Lower leg skin (tissue), 4 donors: ENCODE results near the gene IL23A. TPM values are rescaled to one million over a fixed set of nuclear protein-coding genes. Genes with fewer than 3 reads are reported as not detected.
A peak's percentile ranks its signal among the peaks of the same experiment; 100 is the strongest.

Source experiments
- DNase-seq, 2 donors: peaks; one replicate each; pipeline ENCODE4 v3.0.0-alpha.2; 2019; ENCODE audit warnings: low spot score in 2 of 2
- H3K4me3 ChIP-seq: fragments of 200-600 bp; sonication (generic); 2 replicates; pipeline ENCODE4 v1.5.1; 2017; ENCODE audit warnings: mild to moderate bottlenecking, low read depth; ENCODE audit not compliant: poor library complexity, severe bottlenecking
- POLR2A ChIP-seq, 2 donors: fragments of 450-650 bp; IDR thresholded peaks; one replicate each; pipeline ENCODE4 v1.6.1; 2016 to 2017; ENCODE audit warnings: antibody characterized with exemption in 2 of 2, mild to moderate bottlenecking in 1 of 2, moderate library complexity in 1 of 2
- WGBS, 2 donors: methylation state at CpG; one replicate each; pipeline ENCODE4 v1.1.5; 2018; 5-methylcytosine and 5-hydroxymethylcytosine counted together
- intact Hi-C: fragments of 100-400 bp; cut with DNase I; formaldehyde crosslinking; loops from one replicate; pipeline ENCODE4 v1.15.0; 2023; ENCODE audit warnings: low total_unique reads
- total RNA-seq, 4 donors: library from RNA; depleted of rRNA; stranded (reverse); fragments of >200 nt; gene quantifications; one replicate each; pipeline ENCODE4 v1.1.0, GENCODE V29; 2016
- TF ChIP-seq, protein P1 (sequence below), 3 donors: fragments of 450-650 bp; IDR thresholded peaks; one replicate each; pipeline ENCODE4 v1.5.1; 2016; ENCODE audit warnings: antibody characterized with exemption in 3 of 3, mild to moderate bottlenecking in 3 of 3, moderate library complexity in 2 of 3

Gene IL23A
- total RNA-seq, 4 donors from 2014 or later, result 0.45 TPM; not detected in 3

DNA sequence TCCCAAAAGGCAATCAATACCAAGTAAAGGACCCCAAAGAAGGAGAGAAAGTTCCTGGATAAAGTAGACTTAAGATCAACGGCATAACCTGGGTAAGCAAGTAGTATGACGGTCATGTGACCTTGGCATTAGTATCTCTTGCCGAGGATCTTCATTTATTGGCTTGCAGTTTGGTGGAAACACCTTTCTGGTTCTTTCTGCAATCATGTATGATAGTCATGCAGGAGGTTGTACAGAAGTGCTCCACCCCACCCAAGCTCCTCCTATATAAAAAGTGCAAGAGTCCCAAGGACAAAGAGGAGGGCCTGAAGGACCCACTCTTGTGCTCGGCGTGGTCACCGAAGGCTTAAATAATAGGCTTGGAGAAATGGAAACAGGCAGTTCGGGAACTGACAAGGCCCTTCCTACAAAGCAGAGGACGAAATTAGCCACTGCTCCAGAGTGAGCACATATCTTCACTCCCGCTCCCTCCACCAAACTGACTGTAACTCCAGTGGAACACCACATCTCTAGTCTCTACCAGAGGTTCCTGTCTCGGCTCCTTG lies 39.3 kb upstream of the IL23A start:
- intact Hi-C loops, result no loop called here
- peak overlapping the region; percentile 67 for H3K4me3 ChIP-seq
- TF ChIP-seq, protein P1, sequence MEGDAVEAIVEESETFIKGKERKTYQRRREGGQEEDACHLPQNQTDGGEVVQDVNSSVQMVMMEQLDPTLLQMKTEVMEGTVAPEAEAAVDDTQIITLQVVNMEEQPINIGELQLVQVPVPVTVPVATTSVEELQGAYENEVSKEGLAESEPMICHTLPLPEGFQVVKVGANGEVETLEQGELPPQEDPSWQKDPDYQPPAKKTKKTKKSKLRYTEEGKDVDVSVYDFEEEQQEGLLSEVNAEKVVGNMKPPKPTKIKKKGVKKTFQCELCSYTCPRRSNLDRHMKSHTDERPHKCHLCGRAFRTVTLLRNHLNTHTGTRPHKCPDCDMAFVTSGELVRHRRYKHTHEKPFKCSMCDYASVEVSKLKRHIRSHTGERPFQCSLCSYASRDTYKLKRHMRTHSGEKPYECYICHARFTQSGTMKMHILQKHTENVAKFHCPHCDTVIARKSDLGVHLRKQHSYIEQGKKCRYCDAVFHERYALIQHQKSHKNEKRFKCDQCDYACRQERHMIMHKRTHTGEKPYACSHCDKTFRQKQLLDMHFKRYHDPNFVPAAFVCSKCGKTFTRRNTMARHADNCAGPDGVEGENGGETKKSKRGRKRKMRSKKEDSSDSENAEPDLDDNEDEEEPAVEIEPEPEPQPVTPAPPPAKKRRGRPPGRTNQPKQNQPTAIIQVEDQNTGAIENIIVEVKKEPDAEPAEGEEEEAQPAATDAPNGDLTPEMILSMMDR (IDR thresholded peaks at IDR 0.05), result no peak
- TF ChIP-seq POLR2A (IDR thresholded peaks at IDR 0.05), result no peak
- DNase-seq, result peak in 1 of 2 donors; percentile 24
- 0 to 1% methylated on average over 10 of the region's 10 CpGs for WGBS, 2 donors

DNA sequence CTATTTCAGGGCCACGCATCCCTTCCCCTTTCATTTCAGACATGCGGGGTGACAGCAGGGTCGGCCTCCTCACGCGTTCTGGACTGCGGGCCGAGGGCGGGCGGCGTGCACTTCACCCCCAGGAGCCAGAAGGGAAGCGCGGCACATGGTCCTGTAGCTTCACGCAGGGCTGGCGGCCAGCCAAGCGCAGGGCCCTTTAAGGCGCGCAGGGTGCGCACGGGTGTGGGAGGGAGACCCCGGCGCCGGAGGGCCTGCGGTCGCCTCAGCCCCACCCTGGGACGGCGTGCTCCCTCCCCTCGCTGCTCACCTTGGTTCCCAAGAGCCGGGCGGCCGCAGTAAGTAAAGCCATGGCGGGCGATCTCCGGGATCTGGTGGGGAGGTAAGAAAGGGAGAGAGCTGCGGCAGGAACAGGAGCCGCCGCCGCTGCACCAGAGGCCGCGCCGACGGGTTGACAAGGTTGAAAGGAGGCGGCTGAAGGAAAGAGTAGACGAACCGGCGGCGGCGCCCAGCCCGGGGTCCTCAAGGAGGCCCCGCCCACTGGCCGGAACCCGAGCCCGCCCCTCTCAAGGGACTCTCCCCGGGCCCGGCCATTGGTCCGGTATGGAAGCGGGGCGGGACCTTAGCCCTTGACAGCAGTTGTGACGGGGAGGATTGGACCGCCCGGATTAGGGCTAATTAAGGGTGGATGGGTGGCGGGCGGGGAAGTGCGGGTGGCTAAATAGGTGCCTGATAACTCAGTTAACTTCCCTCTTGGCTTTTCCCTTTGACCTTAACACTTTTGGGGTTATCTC lies 38.6 kb upstream of the IL23A start, which contains the start of gene CS:
CS (minus strand) TSS at position 478 of the 791 bp plus-strand sequence; CDS start at position 349, 129 bp downstream.
- peak; percentile 99 to 100 for DNase-seq
- WGBS, 2 donors, result 0 to 1% methylated on average over 25 to 59 of the region's 63 CpGs
- no peak for TF ChIP-seq POLR2A (IDR thresholded peaks at IDR 0.05)
- TF ChIP-seq, protein P1 (IDR thresholded peaks at IDR 0.05), result no peak
- intact Hi-C loops, result no loop called here
- H3K4me3 ChIP-seq, result peak within 1 kb of the TSS; percentile 67

DNA sequence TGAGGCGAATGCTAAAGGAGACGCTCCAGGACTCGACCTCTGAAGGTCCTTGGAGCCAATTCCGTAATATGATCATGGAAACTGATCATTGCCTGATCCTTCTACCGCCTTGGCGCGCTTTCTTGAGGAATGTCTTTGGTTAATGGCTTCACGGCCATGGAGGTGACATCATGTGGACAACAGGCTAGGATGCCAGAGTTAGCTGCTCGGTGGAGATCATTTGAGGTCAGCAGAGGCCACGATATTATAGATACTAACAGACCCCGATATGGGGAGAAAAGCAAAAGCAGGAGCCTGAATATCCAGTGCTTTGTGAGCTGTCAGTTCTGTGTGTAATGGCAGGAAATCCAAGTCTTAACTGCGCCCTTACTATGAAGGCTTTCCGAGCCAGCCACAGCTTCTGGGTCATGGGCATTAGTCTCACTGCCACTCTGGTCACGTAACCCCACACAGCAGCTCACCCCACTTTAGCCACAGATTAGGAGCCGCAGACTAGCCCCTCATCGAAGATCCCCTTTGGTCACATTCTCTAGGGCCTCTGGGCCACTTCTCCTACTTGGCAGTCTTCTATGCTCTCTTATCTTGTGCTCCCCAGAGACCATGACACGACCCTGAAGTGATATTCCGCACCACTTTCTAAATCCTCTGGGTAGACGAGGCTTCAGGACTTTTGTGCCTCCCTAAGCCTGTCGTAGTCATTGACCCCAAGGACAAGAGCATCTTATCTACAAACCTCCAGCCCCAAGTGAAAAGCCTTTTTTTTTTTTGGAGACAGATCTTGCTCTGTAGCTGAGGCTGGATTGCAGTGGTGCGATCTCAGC lies 37.8 kb upstream of the IL23A start:
- intact Hi-C loops, result no loop called here
- no peak for DNase-seq
- TF ChIP-seq, protein P1 (IDR thresholded peaks at IDR 0.05), result no peak
- TF ChIP-seq POLR2A (IDR thresholded peaks at IDR 0.05), result no peak
- 36 to 39% methylated on average over 21 of the region's 21 CpGs for WGBS, 2 donors
- H3K4me3 ChIP-seq, result no peak overlapping the region

DNA sequence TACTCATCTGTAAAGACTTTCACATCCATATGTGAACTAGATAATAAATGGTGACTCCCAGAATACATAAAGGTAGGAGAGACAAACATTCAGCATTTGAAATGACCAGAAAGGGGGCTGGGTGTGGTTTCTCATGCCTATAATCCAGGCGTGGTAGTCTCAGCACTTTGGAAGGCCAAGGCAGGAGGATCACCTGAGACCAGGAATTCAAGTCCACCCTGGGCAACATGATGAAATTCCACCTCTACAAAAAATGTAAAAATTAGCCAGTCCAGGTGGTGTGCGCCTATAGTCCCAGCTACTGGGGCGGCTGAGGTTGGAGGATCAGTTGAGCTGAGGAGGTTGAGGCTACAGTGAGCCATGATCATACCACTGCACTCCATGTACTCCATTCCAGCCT lies 34.4 kb upstream of the IL23A start:
- TF ChIP-seq POLR2A (IDR thresholded peaks at IDR 0.05), result no peak
- TF ChIP-seq, protein P1 (IDR thresholded peaks at IDR 0.05), result no peak
- WGBS, 2 donors, result 90% methylated on average over 3 of the region's 3 CpGs
- no peak for DNase-seq

DNA sequence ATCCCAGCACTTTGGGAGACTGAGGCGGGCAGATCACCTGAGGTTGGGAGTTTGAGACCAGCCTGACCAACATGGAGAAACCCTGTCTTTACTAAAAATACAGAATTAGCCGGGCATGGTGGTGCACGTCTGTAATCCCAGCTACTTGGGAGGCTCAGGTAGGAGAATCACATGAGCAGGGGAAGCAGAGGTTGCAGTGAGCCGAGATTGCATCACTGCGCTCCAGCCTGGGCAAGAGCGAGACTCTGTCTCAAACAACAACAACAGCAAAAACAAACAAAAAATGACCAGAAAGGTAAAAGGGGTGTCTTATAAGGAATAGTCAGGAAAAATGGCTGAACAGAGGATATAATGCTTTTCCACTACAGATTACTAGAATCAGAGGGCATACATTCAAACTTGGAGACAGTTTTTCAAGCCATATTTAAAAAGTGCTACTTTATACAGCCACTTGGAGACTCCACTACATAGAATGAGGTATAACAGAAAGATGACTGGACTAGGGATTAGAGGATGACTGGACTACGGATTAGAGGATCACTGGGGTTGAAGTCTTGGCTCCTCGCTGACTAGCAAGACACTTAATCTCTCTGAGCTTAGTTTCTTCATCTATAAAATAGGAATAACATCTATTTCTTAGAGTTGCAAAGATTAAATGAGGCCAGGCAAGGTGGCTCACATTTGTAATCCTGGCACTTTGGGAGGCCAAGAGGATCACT lies 33.7 kb upstream of the IL23A start:
- intact Hi-C loops, result no loop called here
- WGBS, 2 donors, result 91 to 94% methylated on average over 8 of the region's 8 CpGs
- no peak overlapping the region for H3K4me3 ChIP-seq
- TF ChIP-seq, protein P1 (IDR thresholded peaks at IDR 0.05), result no peak
- no peak for TF ChIP-seq POLR2A (IDR thresholded peaks at IDR 0.05)
- no peak for DNase-seq

More for the DNA sequence above, 34.4 kb upstream of the IL23A start:
- H3K4me3 ChIP-seq, result no peak overlapping the region
- intact Hi-C loops, result no loop called here
